Esophagus squamous epithelium (tissue), 5 donors: Measurements from ENCODE around the gene DISP3. TPM values are rescaled to one million over a fixed set of nuclear protein-coding genes. Genes with fewer than 3 reads are reported as not detected.

Source experiments
- DNase-seq: peaks from one replicate; lab custom pipeline; 2025; lab: John Stamatoyannopoulos, UW
- H3K27ac ChIP-seq, 4 donors: fragments of 200-600 bp; sonication (generic); one replicate each; pipeline ENCODE4 v1.5.1; 2016 to 2019; ENCODE audit warnings: mild to moderate bottlenecking in 1 of 4
- H3K27me3 ChIP-seq, 4 donors: fragments of 200-600 bp; sonication (generic); 1 replicate in 3 of 4; 2 replicates in 1 of 4; pipeline versions ENCODE4 v1.5.1 to v1.6.0; 2017 to 2021; ENCODE audit warnings: antibody characterized with exemption in 1 of 4
- H3K36me3 ChIP-seq, 3 donors: fragments of 200-600 bp; sonication (generic); one replicate each; pipeline ENCODE4 v1.5.1; 2016 to 2019
- H3K4me1 ChIP-seq, 3 donors: fragments of 200-600 bp; sonication (generic); one replicate each; pipeline ENCODE4 v1.5.1; 2017 to 2019
- H3K4me3 ChIP-seq, 4 donors: fragments of 200-600 bp; sonication (generic); 1 replicate in 3 of 4; 2 replicates in 1 of 4; pipeline ENCODE4 v1.5.1; 2016 to 2019; ENCODE audit warnings: mild to moderate bottlenecking in 2 of 4, moderate library complexity in 1 of 4
- H3K9me3 ChIP-seq, 3 donors: fragments of 200-600 bp; sonication (generic); one replicate each; pipeline ENCODE4 v1.5.1; 2016 to 2019
- POLR2A ChIP-seq, 4 donors: fragments of 450-650 bp; IDR thresholded peaks; one replicate each; pipeline ENCODE4 v1.6.1; 2017; ENCODE audit warnings: antibody characterized with exemption in 4 of 4, mild to moderate bottlenecking in 4 of 4, moderate library complexity in 3 of 4
- WGBS, 2 donors: methylation state at CpG; one replicate each; pipeline ENCODE4 v1.1.5; 2018; 5-methylcytosine and 5-hydroxymethylcytosine counted together
- intact Hi-C: fragments of 100-400 bp; cut with DNase I; formaldehyde crosslinking; loops from one replicate; pipeline ENCODE4 v1.15.0; 2022
- total RNA-seq, 4 donors: library from RNA; depleted of rRNA; stranded (reverse); fragments of >200 nt; gene quantifications; one replicate each; pipeline ENCODE4 v1.1.0, GENCODE V29; 2016
- TF ChIP-seq, protein P1 (sequence below), 6 experiments: fragments of 450-650 bp in 4 of 6; fragments of 200-600 bp in 2 of 6; sonication (generic) in 2 of 6; IDR thresholded peaks; one replicate each; pipeline ENCODE4 v1.5.1; 2016 to 2019; ENCODE audit warnings: antibody characterized with exemption in 6 of 6, mild to moderate bottlenecking in 4 of 6, moderate library complexity in 4 of 6
- donor health status: DM: yes; HTN: yes; CAD: no.

The DISP3 gene
- total RNA-seq, 4 donors from 2014 or later, result 0.67 TPM; not detected in 3

DNA sequence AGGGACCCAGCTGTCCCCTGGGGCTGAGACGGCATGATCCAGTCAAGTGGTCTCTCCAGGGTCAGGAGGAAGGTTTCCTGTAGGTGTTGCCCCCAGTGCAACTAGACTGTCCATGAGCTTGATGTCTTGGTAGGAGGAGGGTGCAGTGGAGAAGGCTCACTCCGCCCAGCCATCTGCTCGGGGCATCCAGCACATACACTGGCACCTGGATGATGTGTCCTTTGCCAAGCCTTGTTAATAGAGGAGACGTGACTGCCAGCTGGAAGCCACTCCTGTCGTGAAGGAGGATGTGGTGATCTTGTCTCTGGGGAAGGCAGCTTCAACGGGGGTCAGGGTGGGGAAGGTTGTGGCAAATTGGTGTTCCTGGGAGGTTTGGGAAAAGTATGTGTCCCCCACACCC is 6.2 kb downstream of the DISP3 start:
- Histone ChIP-seq H3K27me3 (peaks cover under 1 to 99% (median 5%) of the 10 kb centered on the region in 4 donors), H3K4me1 (peaks cover 0 to under 1% (median 0%) of the 10 kb centered on the region in 3 donors), H3K9me3 (no peaks in the 10 kb centered on the region), H3K4me3 (no peak overlapping the region), H3K36me3 (no peaks in the 10 kb centered on the region), H3K27ac (no peak overlapping the region)
- intact Hi-C loops, result no loop called here
- WGBS, 2 donors, result 13 to 57% methylated on average over 1 to 4 of the region's 6 CpGs
- TF ChIP-seq, protein P1, sequence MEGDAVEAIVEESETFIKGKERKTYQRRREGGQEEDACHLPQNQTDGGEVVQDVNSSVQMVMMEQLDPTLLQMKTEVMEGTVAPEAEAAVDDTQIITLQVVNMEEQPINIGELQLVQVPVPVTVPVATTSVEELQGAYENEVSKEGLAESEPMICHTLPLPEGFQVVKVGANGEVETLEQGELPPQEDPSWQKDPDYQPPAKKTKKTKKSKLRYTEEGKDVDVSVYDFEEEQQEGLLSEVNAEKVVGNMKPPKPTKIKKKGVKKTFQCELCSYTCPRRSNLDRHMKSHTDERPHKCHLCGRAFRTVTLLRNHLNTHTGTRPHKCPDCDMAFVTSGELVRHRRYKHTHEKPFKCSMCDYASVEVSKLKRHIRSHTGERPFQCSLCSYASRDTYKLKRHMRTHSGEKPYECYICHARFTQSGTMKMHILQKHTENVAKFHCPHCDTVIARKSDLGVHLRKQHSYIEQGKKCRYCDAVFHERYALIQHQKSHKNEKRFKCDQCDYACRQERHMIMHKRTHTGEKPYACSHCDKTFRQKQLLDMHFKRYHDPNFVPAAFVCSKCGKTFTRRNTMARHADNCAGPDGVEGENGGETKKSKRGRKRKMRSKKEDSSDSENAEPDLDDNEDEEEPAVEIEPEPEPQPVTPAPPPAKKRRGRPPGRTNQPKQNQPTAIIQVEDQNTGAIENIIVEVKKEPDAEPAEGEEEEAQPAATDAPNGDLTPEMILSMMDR (IDR thresholded peaks at IDR 0.05), result no peak
- no peak for TF ChIP-seq POLR2A (IDR thresholded peaks at IDR 0.05)
- DNase-seq, result no peak

DNA sequence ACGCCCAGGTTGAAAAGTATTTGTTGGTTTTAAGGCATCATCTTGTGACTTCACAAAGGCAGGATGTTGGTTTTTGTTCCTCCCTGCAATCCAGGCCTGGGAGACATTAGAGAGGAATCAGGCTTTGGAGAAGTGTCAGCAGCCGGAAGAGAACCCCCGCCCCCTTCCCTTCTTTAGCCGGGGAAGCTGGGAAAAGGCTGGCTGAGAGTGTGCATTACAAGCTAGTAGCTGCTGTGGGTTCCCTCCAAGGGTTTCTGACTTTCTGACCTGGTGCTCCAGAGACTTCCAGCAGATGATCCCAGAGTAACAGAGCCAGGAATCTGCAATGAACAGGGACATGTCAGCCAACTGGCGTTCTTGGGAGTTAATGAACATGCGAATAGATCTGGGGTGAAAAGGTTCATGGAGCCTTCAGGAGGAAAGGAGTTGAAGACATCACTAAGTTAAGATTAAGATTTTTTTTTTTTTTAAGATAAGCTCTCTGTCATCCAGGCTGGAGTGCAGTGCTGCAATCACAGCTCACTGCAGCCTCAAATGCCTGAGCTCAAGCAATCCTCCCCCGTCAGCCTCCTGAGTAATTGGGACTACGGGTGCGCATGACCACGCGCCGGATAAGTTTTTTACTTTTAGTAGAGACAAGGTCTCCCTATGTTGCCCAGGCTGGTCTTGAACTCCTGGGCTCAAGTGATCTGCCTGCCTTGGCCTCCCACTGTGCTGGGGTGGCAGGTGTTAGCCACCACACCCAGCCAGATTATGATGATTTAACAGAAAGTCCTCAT is 7.5 kb downstream of the DISP3 start:
- Histone ChIP-seq H3K9me3 (no peaks in the 10 kb centered on the region), H3K36me3 (no peaks in the 10 kb centered on the region), H3K27ac (no peak overlapping the region), H3K4me3 (no peak overlapping the region), H3K4me1 (no peaks in the 10 kb centered on the region), H3K27me3 (peaks cover 0 to 99% (median under 1%) of the 10 kb centered on the region in 4 donors)
- TF ChIP-seq, protein P1 (IDR thresholded peaks at IDR 0.05), result no peak
- TF ChIP-seq POLR2A (IDR thresholded peaks at IDR 0.05), result no peak
- 76 to 78% methylated on average over 10 of the region's 12 CpGs for WGBS, 2 donors
- intact Hi-C loops, result no loop called here
- no peak for DNase-seq

DNA sequence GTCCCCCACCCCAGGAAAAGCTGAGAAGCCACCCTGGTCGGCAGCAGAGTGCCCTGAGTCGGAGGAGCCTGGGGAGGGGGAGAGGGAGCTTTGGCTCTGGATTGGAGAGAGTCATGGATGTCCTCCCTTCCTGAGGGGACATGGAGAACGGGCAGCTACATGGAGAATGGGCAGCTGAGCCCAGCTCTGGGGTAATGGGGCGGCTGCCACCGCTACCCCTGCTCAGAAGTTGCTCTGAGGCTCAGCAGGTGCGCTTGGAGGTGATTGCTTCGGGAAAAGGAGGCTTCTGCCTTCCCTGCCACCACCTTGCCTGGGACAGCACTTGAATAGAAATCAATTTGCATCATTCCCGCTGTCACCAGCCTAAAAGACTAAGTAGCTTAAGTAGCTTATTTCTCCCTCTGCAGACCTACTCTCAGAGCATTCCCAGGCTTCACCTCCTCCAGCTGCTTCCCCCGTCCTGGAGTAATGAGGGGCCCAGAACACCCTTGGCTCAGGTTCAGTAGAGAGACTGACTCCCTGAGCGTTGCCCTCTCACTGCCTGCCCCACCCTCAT is 8.3 kb downstream of the DISP3 start:
- Histone ChIP-seq H3K4me3 (no peak overlapping the region), H3K36me3 (no peaks in the 10 kb centered on the region), H3K4me1 (no peaks in the 10 kb centered on the region), H3K27me3 (peaks cover 0 to 93% (median 0%) of the 10 kb centered on the region in 4 donors), H3K9me3 (no peaks in the 10 kb centered on the region), H3K27ac (no peak overlapping the region)
- intact Hi-C loops, result no loop called here
- no peak for DNase-seq
- TF ChIP-seq, protein P1 (IDR thresholded peaks at IDR 0.05), result no peak
- no peak for TF ChIP-seq POLR2A (IDR thresholded peaks at IDR 0.05)
- WGBS, 2 donors, result 39 to 45% methylated on average over 7 to 9 of the region's 10 CpGs

DNA sequence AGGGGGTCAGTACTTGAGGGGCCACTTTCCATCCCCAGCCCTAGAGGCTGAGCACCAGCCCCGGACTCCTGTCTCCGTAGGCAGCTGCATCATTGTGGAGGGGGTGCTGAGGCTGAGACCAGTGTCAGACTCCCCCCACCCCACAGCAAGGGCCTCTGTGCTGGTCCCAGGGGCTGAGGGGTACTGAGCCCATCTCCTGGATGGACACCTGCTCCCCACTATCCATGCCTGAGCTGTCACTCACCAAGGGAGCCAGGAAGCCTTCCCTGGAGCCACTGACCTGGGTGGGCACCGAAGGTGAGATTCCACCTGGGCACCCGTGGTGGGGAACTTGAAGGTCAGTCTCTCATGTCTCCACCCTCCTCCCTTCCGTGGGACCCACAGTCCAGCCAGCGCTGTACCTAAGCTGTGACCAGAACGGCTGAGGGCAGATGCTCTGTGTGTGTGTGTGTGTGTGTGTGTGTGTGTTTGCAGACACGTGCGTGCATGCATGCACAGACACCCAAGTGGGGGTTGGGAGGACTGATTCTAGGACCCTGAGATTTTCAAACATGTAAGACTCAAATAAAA is 9.3 kb downstream of the DISP3 start:
- Histone ChIP-seq H3K27ac (no peak overlapping the region), H3K36me3 (no peaks in the 10 kb centered on the region), H3K4me3 (no peak overlapping the region), H3K4me1 (no peaks in the 10 kb centered on the region), H3K9me3 (peaks cover 0 to under 1% (median 0%) of the 10 kb centered on the region in 3 donors), H3K27me3 (peaks cover 0 to 93% (median 0%) of the 10 kb centered on the region in 4 donors)
- 53 to 72% methylated on average over 4 to 7 of the region's 9 CpGs for WGBS, 2 donors
- intact Hi-C loops, result no loop called here
- no peak for TF ChIP-seq POLR2A (IDR thresholded peaks at IDR 0.05)
- TF ChIP-seq, protein P1 (IDR thresholded peaks at IDR 0.05), result no peak
- DNase-seq, result no peak
